Measurements from ENCODE around the gene SLTM.
"Not testable (repeated sequence)": the region's sequence is repeated elsewhere in the genome, so short reads cannot be mapped to it uniquely, and the experiment has no call there.

SLTM gene

GRCh38 chr15:58931987-58932588 lies 1.4 kb downstream of the SLTM start:
- no peak for DNase-seq (ENCODE audit: low read depth)
- peak overlapping the region; percentile 86 for H3K4me3 ChIP-seq (ENCODE audit: low read depth, low read length)

GRCh38 chr15:58929891-58930416 lies 3.5 kb downstream of the SLTM start:
- DNase-seq (ENCODE audit: low read depth), result no peak
- H3K4me3 ChIP-seq (ENCODE audit: low read depth, low read length), result no peak overlapping the region

DNA sequence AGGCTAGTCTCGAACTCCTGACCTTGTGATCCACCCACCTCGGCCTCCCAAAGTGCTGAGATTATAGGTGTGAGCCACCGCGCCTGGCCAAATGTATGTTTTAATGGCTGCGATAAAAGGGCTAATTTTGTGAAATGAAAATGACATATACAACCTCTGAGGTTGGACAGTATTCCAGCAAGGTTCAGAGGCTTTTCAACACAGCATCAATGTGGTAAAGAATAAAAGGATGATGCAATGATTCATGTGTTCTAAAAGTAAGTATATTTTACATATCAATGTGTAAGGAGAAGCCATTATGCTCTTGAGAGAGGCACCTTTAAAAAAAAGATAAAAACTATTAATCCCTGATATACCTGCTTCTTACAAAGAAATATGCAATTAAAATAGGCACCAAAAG lies 6.7 kb downstream of the SLTM start:
- no peak overlapping the region for H3K4me3 ChIP-seq (ENCODE audit: low read depth, low read length)
- no peak for DNase-seq (ENCODE audit: low read depth)

GRCh38 chr15:58924327-58924726 lies 9.2 kb downstream of the SLTM start:
- H3K4me3 ChIP-seq (ENCODE audit: low read depth, low read length), result no peak overlapping the region
- DNase-seq (ENCODE audit: low read depth), result no peak

DNA sequence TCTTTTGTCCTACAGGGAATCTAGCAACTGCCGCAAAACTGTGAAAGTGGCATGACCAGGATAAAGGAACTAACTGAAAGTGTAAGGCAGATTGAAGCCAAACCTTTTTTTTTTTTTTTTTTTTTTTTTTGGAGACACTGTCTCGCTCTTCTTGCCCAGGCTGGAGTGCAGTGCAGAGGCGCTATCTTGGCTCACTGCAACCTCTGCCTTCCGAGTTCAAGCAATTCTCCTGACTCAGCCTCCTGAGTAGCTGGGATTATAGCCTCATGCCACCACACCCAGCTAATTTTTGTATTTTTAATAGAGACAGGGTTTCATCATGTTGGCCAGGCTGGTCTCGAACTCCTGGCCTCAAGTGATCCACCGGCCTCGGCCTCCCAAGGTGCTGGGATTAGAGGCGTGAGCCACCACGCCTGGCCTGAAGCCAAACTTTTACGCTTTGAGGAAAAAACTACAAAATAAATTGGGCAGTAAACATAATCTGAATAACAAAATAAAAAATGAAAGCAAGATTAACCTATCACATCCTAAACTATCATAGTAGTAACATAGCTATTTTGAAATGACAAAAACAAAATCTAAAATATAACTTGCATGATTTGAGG lies 9.7 kb downstream of the SLTM start:
- H3K4me3 ChIP-seq (ENCODE audit: low read depth, low read length), result no peak overlapping the region
- DNase-seq (ENCODE audit: low read depth), result no peak

DNA sequence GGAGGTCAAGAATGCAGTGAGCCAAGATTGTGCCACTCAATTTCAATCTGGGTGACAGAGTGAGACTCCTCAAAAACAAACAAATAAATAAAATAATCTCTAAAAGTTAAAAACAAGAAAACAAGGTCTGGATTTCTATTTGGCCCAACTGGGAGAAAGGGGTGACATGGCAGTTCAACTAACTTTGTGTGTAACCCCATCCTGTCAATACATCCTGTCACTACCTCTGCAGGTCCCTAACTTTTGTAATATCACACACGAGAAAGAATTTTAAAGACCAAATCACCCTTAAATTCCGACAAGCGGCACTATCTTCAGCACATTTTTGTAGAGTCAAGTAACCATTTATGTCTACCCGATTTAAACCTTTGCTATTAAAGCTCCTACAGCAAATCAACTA lies 10.2 kb downstream of the SLTM start:
- H3K4me3 ChIP-seq (ENCODE audit: low read depth, low read length), result no peak overlapping the region
- no peak for DNase-seq (ENCODE audit: low read depth)

DNA sequence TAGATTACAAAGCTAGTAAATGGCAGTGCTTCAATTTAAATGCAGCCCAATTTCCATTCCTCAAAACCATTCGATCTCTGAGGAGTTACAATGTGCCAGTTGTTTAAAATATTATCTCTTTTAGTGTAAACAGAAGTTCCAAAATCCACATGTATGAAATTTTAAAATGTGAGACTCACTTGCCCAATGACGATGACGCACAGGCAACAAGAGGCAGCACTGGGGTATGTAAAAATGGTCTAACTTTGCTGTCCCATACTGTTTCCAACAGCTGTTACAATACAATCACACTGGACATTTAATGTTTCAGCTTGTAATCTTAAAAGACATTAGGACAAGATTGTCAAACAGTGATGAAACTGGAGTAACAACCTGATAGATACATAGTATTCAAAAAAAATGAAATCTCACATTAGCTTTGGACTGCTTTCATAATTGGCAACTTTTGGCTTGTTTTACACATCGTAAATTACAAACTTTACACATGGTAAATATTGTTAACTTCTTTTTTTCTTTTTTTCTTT lies 12.2 kb downstream of the SLTM start:
- DNase-seq (ENCODE audit: low read depth), result no peak
- no peak overlapping the region for H3K4me3 ChIP-seq (ENCODE audit: low read depth, low read length)

DNA sequence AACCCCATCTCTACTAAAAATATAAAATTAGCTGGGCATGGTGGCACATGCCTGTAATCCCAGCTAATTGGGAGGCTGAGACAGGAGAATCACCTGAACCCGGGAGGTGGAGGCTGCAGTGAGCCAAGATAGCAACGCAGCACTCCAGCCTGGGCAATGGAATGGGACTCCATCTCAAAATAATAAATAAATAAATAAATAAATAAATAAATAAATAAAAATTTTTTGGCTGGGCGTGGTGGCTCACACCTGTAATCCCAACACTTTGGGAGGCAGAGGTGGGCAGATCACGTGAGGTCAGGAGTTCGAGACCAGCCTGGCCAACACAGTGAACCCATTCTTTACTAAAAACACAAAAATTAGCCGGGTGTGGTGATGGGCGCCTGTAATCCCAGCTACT lies 13.0 kb downstream of the SLTM start:
- H3K4me3 ChIP-seq (ENCODE audit: low read depth, low read length); DNase-seq (ENCODE audit: low read depth): not testable (repeated sequence)

GRCh38 chr15:58919232-58919631 lies 14.2 kb downstream of the SLTM start:
- H3K4me3 ChIP-seq (ENCODE audit: low read depth, low read length), result no peak overlapping the region
- no peak for DNase-seq (ENCODE audit: low read depth)

DNA sequence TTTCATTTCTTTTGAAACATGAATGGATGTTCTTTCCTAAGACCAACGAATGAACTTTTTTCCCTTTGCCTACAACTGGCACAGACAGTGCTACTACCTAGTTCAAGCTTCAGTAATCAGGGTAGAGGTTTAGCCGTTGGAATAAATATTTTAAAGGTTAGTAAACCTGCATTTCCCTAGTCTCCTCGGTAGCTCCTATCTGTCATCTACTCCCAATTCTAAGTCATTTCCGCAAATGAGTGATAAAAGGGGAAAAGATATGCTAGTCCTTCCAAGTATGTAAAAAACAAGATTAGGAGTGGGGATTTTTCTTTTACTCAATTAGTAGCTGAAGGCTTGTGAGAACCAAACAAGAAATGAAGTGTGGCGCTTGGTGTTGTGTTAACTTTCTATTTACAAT lies 15.2 kb downstream of the SLTM start:
- DNase-seq (ENCODE audit: low read depth), result no peak
- no peak overlapping the region for H3K4me3 ChIP-seq (ENCODE audit: low read depth, low read length)

DNA sequence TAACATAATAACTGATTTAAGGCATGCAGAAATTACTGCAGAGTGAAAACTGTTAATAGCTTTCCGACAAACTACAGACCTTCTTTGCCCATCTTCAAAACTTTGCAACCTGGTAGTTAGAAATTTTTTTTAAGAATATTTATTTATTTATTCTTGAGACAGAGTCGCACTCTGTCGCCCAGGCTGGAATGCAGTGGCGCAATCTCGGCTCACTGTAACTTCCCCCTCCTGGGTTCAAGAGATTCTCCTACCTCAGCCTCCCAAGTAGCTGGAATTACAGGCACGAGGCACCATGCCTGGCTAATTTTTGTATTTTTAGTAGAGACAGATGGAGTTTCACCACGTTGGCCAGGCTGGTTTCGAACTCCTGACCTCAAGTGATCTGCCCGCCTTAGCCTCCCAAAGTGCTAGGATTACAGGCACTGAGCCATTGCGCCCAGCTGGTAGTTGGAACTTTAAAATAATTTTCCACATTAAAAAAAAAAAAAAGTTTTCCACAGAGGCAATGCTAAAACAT lies 15.8 kb downstream of the SLTM start:
- H3K4me3 ChIP-seq (ENCODE audit: low read depth, low read length); DNase-seq (ENCODE audit: low read depth): not testable (repeated sequence)

DNA sequence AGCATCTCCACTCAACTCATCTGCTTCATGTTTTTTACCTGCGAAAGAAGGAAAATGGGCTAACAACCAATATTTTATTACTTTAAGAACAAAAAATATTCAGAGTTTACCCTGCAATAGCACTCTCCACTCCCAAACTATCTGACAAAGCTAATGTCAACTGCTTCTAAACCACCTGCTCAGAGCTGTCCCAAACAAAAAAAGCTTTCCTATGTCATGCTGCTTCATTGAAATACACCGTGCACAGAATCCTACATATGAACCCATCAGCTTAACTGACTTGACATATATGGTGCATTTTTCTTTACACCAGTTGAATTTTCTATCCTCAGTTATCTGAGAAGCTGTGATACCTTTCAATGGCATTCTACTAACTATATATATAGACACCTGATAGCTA lies 16.5 kb downstream of the SLTM start:
- no peak overlapping the region for H3K4me3 ChIP-seq (ENCODE audit: low read depth, low read length)
- no peak for DNase-seq (ENCODE audit: low read depth)

DNA sequence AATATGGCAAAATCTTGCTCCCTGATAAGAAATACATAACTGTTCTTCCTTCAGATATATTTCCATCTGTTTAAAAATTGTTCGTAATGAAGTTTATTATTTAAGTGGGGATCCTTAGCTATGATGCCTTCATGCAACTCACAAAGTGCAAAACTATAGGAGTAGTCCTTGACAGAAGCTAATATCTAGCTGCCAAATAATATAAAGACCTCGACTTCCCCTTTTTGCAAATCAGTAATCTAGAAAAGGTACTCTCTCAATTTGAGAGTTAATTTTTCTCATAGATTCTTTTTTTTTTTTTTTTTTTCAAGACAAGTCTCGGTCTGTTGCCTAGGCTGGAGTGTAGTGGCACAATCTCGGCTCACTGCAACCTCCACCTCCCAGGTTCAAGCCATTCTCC lies 23.0 kb downstream of the SLTM start:
- H3K4me3 ChIP-seq (ENCODE audit: low read depth, low read length), result no peak overlapping the region
- DNase-seq (ENCODE audit: low read depth), result no peak

DNA sequence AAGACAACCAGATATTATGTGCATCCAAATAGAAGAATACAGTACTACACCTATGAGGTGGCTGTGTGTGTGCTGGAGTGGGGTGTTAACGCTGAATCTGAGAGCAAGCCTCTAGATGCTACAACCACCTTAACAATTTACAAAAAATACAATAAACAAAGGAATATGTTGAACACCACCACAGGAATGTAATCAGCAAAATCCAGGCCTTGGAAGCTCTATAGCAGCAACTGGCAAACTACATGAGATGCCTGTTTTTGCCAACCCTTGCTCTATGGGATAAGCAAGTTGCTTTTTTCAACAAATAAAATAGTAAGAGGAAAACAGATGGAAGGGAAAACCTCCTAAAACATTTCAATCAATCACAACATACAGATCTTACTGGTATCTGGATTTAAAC lies 23.9 kb downstream of the SLTM start:
- no peak for DNase-seq (ENCODE audit: low read depth)
- H3K4me3 ChIP-seq (ENCODE audit: low read depth, low read length), result no peak overlapping the region

GRCh38 chr15:58908550-58909309 lies 24.7 kb downstream of the SLTM start:
- no peak for DNase-seq (ENCODE audit: low read depth)

GRCh38 chr15:58900631-58901030 lies 32.8 kb downstream of the SLTM start:
- DNase-seq (ENCODE audit: low read depth), result no peak
- H3K4me3 ChIP-seq (ENCODE audit: low read depth, low read length), result no peak overlapping the region

More at GRCh38 chr15:58908550-58909309, 24.7 kb downstream of the SLTM start:
- H3K4me3 ChIP-seq (ENCODE audit: low read depth, low read length), result no peak overlapping the region

GRCh38 chr15:58898150-58898680 lies 35.3 kb downstream of the SLTM start:
- no peak overlapping the region for H3K4me3 ChIP-seq (ENCODE audit: low read depth, low read length)
- no peak for DNase-seq (ENCODE audit: low read depth)

DNA sequence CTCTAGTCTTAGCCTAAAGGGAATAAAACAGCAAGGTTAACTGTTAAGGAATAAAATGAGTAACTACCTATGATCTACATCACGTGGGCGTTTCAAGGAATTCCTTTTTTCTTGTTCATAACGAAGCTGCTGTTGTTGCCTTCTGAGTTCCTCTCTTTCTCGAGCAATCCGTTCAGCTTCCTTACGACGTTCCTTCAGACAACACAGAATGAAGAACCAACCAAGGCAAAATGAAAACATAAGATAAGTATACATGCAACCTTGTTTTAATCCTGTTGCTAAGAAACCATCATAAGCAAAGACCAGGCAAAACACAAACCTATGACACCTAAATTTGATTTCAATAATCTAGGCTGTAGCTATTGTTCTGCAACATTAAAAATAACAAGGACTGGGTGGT lies 44.1 kb downstream of the SLTM start:
- DNase-seq (ENCODE audit: low read depth), result no peak
- H3K4me3 ChIP-seq (ENCODE audit: low read depth, low read length), result no peak overlapping the region

DNA sequence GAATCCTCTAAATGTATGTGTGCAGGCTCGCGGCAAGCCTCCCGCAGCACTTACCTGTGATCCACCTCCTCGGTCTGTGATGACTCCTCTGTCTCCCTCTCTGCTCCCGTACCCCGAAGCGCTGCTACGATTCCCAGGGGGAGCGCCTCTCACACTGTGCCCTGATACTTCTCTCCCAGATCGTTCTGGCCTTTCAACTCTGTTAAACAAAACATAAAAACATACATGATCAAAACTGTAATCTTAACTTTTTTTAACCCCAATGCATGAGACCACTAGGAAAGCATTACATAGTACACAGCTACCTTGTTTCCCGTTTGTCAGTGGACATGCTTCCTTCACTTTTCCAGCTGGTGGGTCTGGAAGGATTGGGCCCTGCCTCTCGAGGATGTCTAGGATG lies 46.6 kb downstream of the SLTM start:
- no peak for DNase-seq (ENCODE audit: low read depth)
- H3K4me3 ChIP-seq (ENCODE audit: low read depth, low read length), result no peak overlapping the region

DNA sequence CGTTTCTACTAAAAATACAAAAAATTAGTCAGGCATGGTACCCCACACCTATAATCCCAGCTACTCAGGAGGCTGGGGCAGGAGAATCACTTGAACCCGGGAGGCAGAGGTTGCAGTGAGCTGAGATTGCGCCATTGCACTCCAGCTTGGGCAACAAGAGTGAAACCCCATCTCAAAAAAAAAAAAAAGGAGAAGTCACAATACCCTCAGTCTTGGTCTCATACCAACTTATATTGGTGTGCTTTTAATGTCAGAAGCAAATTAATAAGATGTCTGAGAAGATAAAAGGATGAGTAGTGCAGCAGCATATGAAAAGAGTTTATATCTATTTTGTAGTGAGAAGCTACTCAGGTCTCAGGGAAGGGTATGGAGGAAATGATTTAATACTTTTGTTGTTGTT lies 49.6 kb downstream of the SLTM start:
- DNase-seq (ENCODE audit: low read depth); H3K4me3 ChIP-seq (ENCODE audit: low read depth, low read length): not testable (repeated sequence)

Data from skeletal muscle cell (primary cell).